Islet of Langerhans (tissue), 1 donor: ENCODE data around the gene GNAI2.

ENCODE experiments used
- FAIRE-seq: peaks from one replicate; lab custom pipeline; 2011; peaks lifted over from hg19 to GRCh38; lab: Jason Lieb, UNC

The GNAI2 gene

DNA sequence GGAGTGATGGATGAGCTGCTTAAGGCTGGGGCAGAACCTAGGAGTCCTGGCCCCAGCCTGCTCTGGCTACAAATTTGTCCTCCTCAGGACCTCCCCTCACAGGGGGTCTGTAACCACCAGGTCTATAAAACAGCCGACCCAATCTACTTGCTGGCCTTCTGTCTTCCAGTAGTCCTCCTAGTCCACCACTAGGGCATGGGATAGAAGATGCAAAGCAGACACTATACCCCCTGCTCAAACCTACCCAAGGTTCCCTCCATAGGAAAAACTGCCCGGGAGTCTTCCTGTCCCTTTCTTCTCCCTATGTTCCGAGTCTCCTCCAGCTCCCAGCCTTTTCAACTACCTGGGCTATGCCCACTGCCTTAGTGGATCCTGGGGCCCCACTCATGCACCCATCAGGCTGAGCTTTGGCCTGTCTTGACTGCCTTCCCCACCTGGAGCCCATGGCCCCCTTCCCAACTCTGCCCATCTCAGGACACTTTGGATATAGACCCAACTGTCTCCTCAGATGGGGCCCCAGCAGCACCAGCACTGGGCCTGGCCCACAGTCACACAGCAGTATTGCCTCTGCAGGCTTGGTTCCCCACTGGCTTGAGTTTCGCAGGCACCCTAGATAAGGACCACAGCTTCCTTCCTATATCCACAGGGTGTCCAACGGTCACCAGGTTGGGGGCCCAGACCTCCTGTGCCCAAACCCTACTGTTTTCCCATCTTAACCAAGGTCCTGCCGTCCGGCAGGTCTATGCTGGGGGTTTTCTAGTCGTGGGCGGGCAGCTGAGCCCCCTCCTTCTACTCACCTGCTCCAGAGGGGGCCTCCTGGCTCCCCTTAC is 62.1 kb downstream of the GNAI2 start:
- FAIRE-seq = no peak

GRCh38 chr3:50298836-50299637 is 63.0 kb downstream of the GNAI2 start, which contains the start of the genes HYAL3 and NAA80:
Gene HYAL3 (minus strand): TSS chr3:50299405. CDS start chr3:50295602, 3,803 bp downstream.
Gene NAA80 (minus strand): TSS chr3:50299405. CDS start chr3:50297463, 1,942 bp downstream.
- FAIRE-seq = peak; percentile 56

- FAIRE-seq = no peak
These were observed 63.6 kb downstream of the GNAI2 start for GRCh38 chr3:50299638-50299928.

GRCh38 chr3:50299929-50300680 is 64.1 kb downstream of the GNAI2 start:
- no peak for FAIRE-seq

DNA sequence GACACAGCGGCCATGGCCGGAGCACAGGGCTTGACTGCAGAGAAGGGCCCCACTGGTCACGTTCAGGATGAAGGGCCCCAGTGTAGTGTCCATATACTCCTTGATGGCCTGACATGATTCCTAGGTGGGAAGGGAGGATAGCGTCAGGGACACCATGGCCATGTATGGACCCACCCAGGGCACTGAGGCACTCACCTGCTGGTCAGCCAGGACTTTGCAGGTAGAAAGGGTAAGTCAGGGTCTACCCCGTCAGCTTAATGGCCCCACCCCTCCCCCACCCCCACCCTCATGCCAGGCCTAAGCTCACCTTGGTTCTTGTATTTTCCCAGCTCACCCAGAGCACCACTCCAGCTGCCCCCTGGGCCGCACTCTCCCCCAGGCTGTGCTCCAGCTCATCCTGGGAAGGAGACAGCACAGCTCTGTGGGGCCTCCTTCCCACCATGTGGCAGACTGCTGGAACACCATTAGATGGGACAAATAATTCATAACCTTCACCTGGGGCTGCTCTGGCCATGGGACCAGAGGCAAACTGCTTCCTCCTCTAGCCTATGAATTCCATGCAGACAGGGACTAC is 64.8 kb downstream of the GNAI2 start:
- no peak for FAIRE-seq

GRCh38 chr3:50302095-50303012 is 66.3 kb downstream of the GNAI2 start:
- no peak for FAIRE-seq

DNA sequence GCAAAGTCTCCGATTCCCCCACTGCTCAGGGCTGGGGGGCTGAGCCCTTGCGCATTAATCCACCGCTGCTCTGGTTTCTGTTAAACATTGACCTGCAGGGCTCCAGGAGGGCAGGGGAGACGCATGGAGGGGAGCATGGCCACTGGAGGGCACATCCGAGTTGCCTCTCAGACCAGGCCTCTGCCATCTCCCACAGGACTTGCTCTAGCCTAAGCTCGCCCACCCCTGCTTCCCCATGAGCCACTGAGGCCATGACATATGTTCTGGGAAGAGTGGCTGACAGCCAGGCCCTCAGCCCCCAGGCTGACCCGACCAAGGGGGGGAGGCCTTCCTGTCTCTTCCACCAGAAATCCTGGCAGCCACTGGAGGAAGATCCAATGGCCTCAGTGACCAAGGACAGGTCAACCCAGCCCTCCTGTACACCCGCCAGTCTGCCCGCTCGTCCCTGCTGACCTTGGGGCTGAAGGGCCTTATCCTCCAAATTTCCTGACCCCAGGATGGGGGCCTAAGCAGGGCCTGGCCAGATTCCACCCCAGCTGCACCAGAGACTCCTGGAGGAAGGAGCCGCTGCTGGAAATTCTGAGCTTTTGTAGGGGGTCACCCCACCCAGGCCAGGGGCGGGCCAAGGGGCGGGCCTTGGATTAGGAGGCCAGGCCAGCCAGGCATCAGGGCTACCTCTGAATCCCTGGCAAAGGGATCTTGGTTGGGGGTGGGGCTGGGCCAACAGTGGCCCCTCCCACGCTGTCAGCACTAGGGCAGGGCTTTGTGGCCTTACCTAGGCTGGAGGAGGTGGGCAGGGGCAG is 67.2 kb downstream of the GNAI2 start, which contains the start of gene HYAL1:
TSS of gene HYAL1 (minus strand) at position 562 of the 803 bp plus-strand sequence. CDS start 618 bp downstream, outside the sequence.
- FAIRE-seq = no peak

DNA sequence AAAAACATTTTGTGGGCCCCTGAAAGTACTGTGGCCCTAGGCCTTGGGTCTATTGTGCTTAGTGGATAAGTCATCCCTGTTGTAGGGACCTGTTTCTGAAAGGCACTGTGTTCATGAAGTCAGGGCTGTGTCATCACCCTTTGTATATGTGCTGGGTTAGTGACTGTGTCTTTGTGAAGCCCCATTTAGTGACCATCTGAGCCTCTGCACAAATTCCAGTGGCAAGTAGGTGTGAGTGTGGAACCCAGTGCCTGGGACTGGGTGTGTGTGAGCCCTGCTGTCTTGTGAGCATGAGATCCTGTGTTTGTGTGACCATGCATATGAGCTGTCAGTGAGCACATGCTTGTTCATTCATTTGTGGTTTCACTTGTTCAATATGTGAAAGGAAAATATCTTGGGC is 68.6 kb downstream of the GNAI2 start:
- FAIRE-seq = no peak
